GM12801 (cell line): ENCODE measurements around the gene ADCY9.

Experiments used
- TF ChIP-seq, protein P1 (sequence below): IDR thresholded peaks from one replicate; pipeline ENCODE4 v1.5.1; 2011; ENCODE audit warnings: control low read depth; ENCODE audit not compliant: insufficient read length; ENCODE audit errors: extremely low read depth

ADCY9 gene

DNA sequence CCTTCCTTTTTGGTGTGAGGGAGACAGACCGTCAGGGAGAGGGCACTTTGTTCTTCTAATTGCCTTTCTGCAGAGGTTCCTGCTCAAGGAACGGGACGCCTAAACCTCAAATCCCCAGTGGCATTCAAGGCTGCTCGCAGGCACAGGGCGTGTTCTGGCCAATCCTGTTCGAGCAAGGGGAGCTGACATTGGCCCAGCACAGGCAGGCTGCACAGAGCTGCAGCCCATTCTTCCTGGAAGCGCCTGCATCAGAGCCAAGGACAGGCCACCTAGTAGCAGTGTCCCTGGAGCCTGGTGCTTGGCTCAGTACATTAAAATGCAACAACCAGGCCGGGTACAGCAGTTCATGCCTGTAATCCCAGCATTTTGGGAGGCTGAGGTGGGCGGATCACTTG is 163.5 kb downstream of the ADCY9 start:
- TF ChIP-seq, protein P1, sequence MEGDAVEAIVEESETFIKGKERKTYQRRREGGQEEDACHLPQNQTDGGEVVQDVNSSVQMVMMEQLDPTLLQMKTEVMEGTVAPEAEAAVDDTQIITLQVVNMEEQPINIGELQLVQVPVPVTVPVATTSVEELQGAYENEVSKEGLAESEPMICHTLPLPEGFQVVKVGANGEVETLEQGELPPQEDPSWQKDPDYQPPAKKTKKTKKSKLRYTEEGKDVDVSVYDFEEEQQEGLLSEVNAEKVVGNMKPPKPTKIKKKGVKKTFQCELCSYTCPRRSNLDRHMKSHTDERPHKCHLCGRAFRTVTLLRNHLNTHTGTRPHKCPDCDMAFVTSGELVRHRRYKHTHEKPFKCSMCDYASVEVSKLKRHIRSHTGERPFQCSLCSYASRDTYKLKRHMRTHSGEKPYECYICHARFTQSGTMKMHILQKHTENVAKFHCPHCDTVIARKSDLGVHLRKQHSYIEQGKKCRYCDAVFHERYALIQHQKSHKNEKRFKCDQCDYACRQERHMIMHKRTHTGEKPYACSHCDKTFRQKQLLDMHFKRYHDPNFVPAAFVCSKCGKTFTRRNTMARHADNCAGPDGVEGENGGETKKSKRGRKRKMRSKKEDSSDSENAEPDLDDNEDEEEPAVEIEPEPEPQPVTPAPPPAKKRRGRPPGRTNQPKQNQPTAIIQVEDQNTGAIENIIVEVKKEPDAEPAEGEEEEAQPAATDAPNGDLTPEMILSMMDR, result no peak

DNA sequence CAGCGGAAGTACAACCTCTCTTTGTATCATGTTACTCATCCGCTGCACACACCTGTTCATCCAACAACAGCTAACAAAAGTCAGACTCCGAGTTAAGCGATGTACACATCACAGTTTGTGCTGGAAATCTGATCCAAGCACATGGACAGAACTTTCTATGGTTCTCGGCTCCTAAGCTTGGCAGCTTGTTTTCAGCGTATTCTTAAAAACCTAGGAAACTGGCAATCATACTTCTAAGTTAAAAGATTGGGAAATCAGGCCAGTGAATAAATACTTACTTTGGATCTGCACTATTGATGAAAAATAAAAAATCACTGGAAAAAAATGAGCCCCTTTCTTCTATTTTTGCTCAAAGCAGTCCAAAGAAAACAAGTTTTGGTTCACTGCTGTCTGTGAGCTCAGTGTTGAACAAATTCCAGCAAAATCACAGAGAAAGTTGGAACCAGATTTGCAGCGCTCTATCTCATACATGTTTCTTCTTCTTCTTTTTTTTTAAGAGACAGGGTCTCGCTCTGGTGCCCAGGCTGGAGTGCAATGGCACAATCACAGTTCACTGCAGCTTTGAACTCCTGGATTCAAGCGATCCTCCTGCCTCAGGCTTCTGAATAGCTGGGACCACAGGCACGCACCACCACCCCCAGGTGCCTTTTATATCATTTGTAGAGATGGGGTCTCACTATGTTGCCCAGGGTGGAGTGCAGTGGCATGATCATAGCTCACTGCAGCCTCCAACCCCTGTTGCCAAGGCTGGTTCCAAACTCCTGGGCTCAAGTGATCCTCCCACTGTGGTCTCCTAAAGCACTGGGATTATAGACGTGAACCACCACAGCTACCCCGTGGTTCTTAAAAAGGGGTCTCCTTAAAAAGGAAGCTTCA is 164.1 kb downstream of the ADCY9 start:
- TF ChIP-seq, protein P1, result no peak

DNA sequence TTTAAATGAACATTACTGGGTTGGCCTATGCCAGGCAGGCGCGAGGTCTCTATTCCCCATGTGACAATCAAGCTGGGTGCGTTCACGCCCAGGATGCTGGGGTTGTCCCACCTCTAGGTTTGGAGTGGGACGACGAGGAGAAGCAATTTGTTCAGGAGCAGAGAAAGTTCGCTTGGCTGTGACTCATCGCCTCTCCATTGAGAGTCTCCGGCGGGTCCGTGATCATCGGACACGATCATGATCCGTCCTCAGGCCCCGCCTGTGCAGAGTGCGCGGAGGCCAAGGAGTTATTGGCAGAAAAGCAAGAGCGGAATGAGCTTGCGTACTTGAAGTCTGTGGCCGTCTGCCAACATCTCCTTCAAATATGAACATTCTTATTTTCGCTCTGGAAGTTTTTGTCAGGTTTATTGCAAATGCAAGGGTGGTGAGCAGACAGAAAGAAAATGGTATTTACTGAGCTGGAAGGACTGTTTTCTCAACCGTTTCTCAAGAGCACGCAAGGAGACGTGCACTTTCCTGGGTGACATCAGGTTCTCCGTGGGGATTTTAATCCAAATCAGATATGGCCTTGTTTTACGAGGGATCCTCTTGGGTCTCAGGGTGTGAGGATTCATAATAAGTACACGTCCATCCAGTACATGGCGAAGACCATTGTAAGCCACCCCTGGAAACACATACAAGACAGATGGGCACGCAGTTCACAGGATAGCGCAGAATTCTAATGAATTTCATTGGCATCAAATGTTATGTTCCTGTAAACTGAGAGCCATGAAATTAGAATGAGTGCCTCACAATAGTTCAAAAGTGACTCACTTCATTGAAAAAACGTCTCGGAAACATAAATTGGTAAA is 165.7 kb downstream of the ADCY9 start:
- TF ChIP-seq, protein P1, result no peak

DNA sequence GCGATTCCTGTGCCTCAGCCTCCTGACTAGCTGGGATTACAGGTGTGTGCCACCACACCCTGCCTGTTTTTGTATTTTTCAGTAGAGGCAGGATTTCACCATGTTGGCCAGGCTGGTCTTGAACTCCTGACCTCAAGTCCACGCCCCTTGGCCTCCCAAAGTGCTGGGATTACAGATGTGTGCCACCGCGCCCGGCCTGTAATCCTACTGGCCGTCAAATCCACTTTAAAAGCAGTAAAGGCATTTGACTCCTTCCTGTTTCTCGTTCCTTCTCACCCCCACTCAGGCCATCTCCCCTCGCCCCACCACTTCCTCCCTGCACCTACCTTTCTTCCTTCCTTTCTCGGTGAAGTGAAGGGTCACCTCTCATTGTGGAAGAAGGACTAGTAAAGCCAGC is 166.3 kb downstream of the ADCY9 start:
- TF ChIP-seq, protein P1, result no peak

DNA sequence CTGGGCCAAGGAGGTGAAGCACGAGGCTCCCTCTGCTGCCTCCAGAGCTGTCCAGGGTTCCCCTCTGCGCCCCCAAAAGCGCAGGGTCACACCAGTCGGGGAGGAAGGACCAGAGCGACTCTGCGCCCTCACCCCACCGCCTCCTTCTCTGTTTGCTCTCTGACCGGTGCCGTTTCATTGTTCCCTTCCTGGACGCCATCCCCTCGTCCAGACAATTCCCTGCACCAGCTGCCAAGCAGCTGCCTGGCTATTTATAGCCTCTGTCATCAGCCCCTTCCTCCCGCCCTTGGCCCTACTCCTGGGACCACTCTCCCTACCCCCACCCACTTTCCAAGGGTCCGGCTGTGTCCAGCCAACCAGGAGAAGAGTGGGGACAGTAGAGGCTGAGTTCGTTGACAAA is 167.0 kb downstream of the ADCY9 start:
- TF ChIP-seq, protein P1, result no peak

DNA sequence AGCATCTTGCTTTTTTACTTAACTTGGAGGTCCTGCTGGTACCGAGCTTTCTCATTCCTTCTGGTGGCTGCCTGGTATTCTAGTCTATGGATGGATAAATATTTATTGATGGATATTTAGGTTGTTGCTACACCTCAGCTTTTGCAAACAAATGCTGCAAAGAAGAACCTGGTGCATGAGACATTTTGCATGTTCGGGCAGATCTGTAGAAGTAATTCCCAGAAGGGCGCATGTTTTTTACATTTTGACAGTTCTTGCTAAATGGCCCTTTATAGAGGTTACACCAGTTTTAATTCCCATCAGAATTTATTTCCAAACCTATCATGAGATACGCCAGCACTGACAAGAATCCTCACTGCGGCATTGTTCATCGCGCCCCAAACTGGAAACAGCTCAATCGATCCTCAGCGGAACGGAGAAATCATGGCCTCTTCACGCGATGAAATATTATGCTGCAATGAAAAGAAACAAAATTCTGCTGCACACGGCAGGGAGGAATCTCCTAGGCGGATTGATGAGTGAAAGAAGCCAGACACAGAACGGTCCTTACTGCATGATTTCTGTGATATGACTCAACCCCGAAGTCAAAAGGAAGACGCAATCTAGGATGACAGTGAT is 167.8 kb downstream of the ADCY9 start:
- TF ChIP-seq, protein P1, result no peak

DNA sequence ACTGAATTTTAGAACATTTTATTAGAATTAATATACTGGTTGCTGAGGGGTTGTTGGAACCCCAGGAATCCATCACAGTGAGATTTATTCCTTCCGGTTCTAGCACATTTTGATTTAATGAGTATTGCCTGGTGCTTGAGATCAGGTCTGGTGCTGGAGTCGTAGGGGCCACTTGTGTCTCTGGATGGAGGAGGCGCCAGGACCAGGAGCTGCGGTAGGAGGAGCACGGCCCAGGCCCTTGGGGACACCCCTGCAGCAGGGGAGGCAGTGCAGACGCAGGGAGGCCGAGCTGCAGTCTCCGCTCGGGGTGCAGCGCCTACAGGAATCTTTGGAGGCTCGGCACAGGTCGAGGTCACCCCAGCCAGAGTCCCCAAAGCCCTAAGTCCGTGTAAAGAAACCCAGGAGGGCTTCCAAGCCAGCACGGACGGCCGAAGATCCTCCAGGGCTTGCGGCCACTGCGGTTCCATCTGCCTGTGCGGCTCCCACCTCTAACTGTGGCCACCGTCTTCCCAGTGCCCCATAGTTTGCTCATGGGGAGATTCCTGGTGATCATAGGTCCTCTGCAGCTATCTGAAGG is 169.6 kb downstream of the ADCY9 start:
- TF ChIP-seq, protein P1, result no peak
